Liver (tissue), 9 donors: ENCODE results near the gene ENDOU. TPM values are rescaled to one million over a fixed set of nuclear protein-coding genes. Genes with fewer than 3 reads are reported as not detected.
A peak's percentile ranks its signal among the peaks of the same experiment; 100 is the strongest.

ENCODE experiments used
- DNase-seq: peaks from one replicate; pipeline ENCODE4 v3.0.0-alpha.2; 2017; ENCODE audit warnings: low spot score
- H3K27ac ChIP-seq, 2 donors: one replicate each; pipeline ENCODE4 v1.7.0; 2013; ENCODE audit warnings: inconsistent platforms in 2 of 2, low read length in 2 of 2, control low read depth in 1 of 2, low read depth in 1 of 2, mild to moderate bottlenecking in 1 of 2
- H3K27me3 ChIP-seq, 4 donors: one replicate each; pipeline versions ENCODE4 v1.6.1 to v1.7.0; 2013; ENCODE audit warnings: low read length in 3 of 4, inconsistent platforms in 1 of 4, mild to moderate bottlenecking in 1 of 4, moderate library complexity in 1 of 4; ENCODE audit not compliant: control insufficient read depth in 4 of 4, insufficient read depth in 4 of 4
- H3K36me3 ChIP-seq, 4 donors: one replicate each; pipeline versions ENCODE4 v1.6.1 to v1.7.0; 2013; ENCODE audit warnings: low read length in 3 of 4, mild to moderate bottlenecking in 3 of 4, low read depth in 1 of 4, moderate library complexity in 1 of 4; ENCODE audit not compliant: control insufficient read depth in 4 of 4, insufficient read depth in 3 of 4
- H3K4me1 ChIP-seq, 4 donors: one replicate each; pipeline versions ENCODE4 v1.6.1 to v1.7.0; 2013; ENCODE audit warnings: low read length in 3 of 4, mild to moderate bottlenecking in 3 of 4, moderate library complexity in 1 of 4; ENCODE audit not compliant: control insufficient read depth in 4 of 4, insufficient read depth in 4 of 4
- H3K4me3 ChIP-seq, 3 donors: one replicate each; pipeline versions ENCODE4 v1.6.1 to v1.7.0; 2013; ENCODE audit warnings: low read length in 3 of 3, control low read depth in 1 of 3, low read depth in 1 of 3, mild to moderate bottlenecking in 1 of 3
- H3K9ac ChIP-seq, 2 donors: one replicate each; pipeline ENCODE4 v1.7.0; 2013; ENCODE audit warnings: low read length in 2 of 2, mild to moderate bottlenecking in 2 of 2, moderate library complexity in 2 of 2, control low read depth in 1 of 2, low read depth in 1 of 2
- H3K9me3 ChIP-seq, 4 donors: one replicate each; pipeline versions ENCODE4 v1.6.1 to v1.7.0; 2013; ENCODE audit warnings: low read length in 3 of 4; ENCODE audit not compliant: control insufficient read depth in 4 of 4
- ATF3 ChIP-seq: IDR thresholded peaks from 2 replicates; pipeline ENCODE4 v1.6.1; 2016; ENCODE audit warnings: antibody characterized with exemption
- CTCF ChIP-seq: fragments of 150-350 bp; IDR thresholded peaks from 2 replicates; pipeline ENCODE4 v1.5.1; 2017; ENCODE audit warnings: improper control_type of control experiment, low read depth, low read length; ENCODE audit not compliant: missing input control
- EGR1 ChIP-seq, 2 donors: IDR thresholded peaks; 2 replicates each; pipeline ENCODE4 v1.6.1; 2016 to 2018; ENCODE audit warnings: antibody characterized with exemption in 2 of 2, low read depth in 2 of 2
- FOXA1 ChIP-seq: IDR thresholded peaks from 2 replicates; pipeline ENCODE4 v1.6.1; 2016; ENCODE audit warnings: antibody characterized with exemption
- FOXA2 ChIP-seq: IDR thresholded peaks from 2 replicates; pipeline ENCODE4 v1.6.1; 2016; ENCODE audit warnings: antibody characterized with exemption
- GABPA ChIP-seq, 2 donors: IDR thresholded peaks in 1 of 2; conservative IDR thresholded peaks in 1 of 2; 2 replicates each; pipeline ENCODE4 v1.6.1; 2016; ENCODE audit warnings: antibody characterized with exemption in 2 of 2, mild to moderate bottlenecking in 1 of 2, moderate library complexity in 1 of 2
- HNF4A ChIP-seq, 2 donors: conservative IDR thresholded peaks; 2 replicates each; pipeline ENCODE4 v1.6.1; 2016; ENCODE audit warnings: antibody characterized with exemption in 2 of 2, mild to moderate bottlenecking in 2 of 2
- HNF4G ChIP-seq: IDR thresholded peaks from 2 replicates; pipeline ENCODE4 v1.6.1; 2016; ENCODE audit warnings: antibody characterized with exemption
- JUND ChIP-seq, 2 donors: IDR thresholded peaks; 2 replicates each; pipeline ENCODE4 v1.6.1; 2016; ENCODE audit warnings: antibody characterized with exemption in 2 of 2
- MAX ChIP-seq: IDR thresholded peaks from 2 replicates; pipeline ENCODE4 v1.6.1; 2016; ENCODE audit warnings: antibody characterized with exemption
- NR2F2 ChIP-seq: IDR thresholded peaks from 2 replicates; pipeline ENCODE4 v1.6.1; 2016; ENCODE audit warnings: antibody characterized with exemption
- RAD21 ChIP-seq, 2 donors: IDR thresholded peaks; 2 replicates each; pipeline ENCODE4 v1.6.1; 2016; ENCODE audit warnings: antibody characterized with exemption in 2 of 2, mild to moderate bottlenecking in 2 of 2
- RXRA ChIP-seq, 2 donors: IDR thresholded peaks; 2 replicates each; pipeline ENCODE4 v1.6.1; 2017 to 2018; ENCODE audit warnings: antibody characterized with exemption in 2 of 2, mild to moderate bottlenecking in 1 of 2
- SP1 ChIP-seq: IDR thresholded peaks from 2 replicates; pipeline ENCODE4 v1.6.1; 2018; ENCODE audit warnings: antibody characterized with exemption, mild to moderate bottlenecking
- TAF1 ChIP-seq: conservative IDR thresholded peaks from 2 replicates; pipeline ENCODE4 v1.6.1; 2016; ENCODE audit warnings: antibody characterized with exemption, mild to moderate bottlenecking
- YY1 ChIP-seq: IDR thresholded peaks from 2 replicates; pipeline ENCODE4 v1.6.1; 2016; ENCODE audit warnings: antibody characterized with exemption, mild to moderate bottlenecking
- WGBS: extraction: QIAGEN DNeasy Blood & Tissue Kit; methylation state at CpG from one replicate; pipeline ENCODE4 v1.1.7; 2013; 5-methylcytosine and 5-hydroxymethylcytosine counted together
- polyA plus RNA-seq, 2 donors: library from polyadenylated mRNA; stranded (reverse) in 1 of 2; unstranded in 1 of 2; fragments of 200-250 nt in 1 of 2; fragments of >200 nt in 1 of 2; fragmentation: Nextera tagmentation in 1 of 2; extraction: Ambion mirVana in 1 of 2; gene quantifications; one replicate each; pipeline versions ENCODE4 v1.2.1 to v1.2.3, GENCODE V29; 2013 to 2015
- total RNA-seq, 2 donors: library from RNA; depleted of rRNA; stranded (reverse); fragments of >200 nt; gene quantifications; one replicate each; pipeline ENCODE4 v1.2.3, GENCODE V29; 2014
- TF ChIP-seq, protein P1 (sequence below): IDR thresholded peaks from 2 replicates; pipeline ENCODE4 v1.6.1; 2016; ENCODE audit warnings: antibody characterized with exemption, mild to moderate bottlenecking
- TF ChIP-seq, protein P2 (sequence below): IDR thresholded peaks from 2 replicates; pipeline ENCODE4 v1.6.1; 2016; ENCODE audit warnings: antibody characterized with exemption
- donor health status: healthy.
- donor health status: healthy.
- donor health status: healthy.
- donor health status: healthy.
- donor health status: healthy.

ENDOU gene
- total and polyA plus RNA-seq, 4 donors = 0.25 TPM; not detected in 3

- TF ChIP-seq NR2F2 = no peak
- no peak for TF ChIP-seq YY1
- TF ChIP-seq RAD21 (IDR thresholded peaks at IDR 0.05) = no peak
- no peak for TF ChIP-seq HNF4G
- Histone ChIP-seq H3K27me3 (no peaks in the 10 kb centered on the region), H3K9me3 (no peaks in the 10 kb centered on the region), H3K4me3 (no peak overlapping the region), H3K4me1 (no peaks in the 10 kb centered on the region), H3K36me3 (no peaks in the 10 kb centered on the region), H3K27ac (no peak overlapping the region), H3K9ac (no peak overlapping the region)
- no peak for DNase-seq
- 72% methylated on average over 16 of the region's 16 CpGs for WGBS
Measured at GRCh38 chr12:47745485-47746041, 20.3 kb upstream of the ENDOU start.

- DNase-seq = no peak
- H3K27me3 ChIP-seq = no peaks in the 10 kb centered on the region
- H3K36me3 ChIP-seq = no peaks in the 10 kb centered on the region
- 71% methylated on average over 8 of the region's 8 CpGs for WGBS
- H3K27ac ChIP-seq = no peak overlapping the region
- no peaks in the 10 kb centered on the region for H3K4me1 ChIP-seq
- TF ChIP-seq NR2F2 = no peak
- TF ChIP-seq MAX = no peak
- TF ChIP-seq HNF4G = no peak
- no peak for TF ChIP-seq YY1
- H3K9ac ChIP-seq = no peak overlapping the region
- no peaks in the 10 kb centered on the region for H3K9me3 ChIP-seq
- no peak overlapping the region for H3K4me3 ChIP-seq
Measured at GRCh38 chr12:47744778-47745436, 19.6 kb upstream of the ENDOU start.

DNA sequence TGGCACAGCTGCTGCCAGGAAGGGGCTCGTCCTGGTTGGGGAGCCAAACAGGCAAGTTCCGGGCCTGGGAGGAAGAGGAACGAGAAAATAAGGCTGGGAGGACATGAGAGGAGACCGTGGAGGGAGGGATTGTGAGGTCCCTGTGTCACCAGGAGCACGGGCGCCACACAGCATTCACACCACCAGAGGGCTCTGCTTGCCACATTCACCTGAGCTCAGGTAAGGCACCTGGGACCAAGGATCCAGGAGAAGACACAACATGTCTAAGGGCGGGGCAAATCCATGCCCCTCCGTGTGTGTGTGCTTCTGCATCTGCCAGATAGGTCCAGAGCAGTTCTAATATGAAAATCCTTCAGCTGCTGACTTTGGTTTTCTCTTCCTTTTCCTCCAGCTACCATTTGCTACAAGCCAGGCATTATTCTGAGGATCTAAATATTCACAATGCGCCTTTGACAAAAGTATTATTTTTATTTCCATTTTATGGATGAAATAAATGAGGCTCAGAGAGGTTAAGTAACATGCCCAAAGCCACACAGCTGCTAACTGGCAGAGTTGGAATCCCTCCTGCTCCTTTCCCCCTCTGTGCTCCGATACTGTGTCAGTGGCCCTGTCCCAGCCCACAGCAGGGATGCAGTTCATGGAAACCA is 18.8 kb upstream of the ENDOU start:
- Histone ChIP-seq H3K27me3 (no peaks in the 10 kb centered on the region), H3K4me3 (no peak overlapping the region), H3K36me3 (no peaks in the 10 kb centered on the region), H3K27ac (no peak overlapping the region), H3K9me3 (no peaks in the 10 kb centered on the region), H3K4me1 (no peaks in the 10 kb centered on the region), H3K9ac (no peak overlapping the region)
- peak; percentile 56 for DNase-seq
- TF ChIP-seq TAF1 = no peak
- no peak for TF ChIP-seq GABPA (IDR thresholded peaks at IDR 0.05 in 1 of 2, conservative IDR thresholded peaks at IDR 0.05 in 1 of 2)
- TF ChIP-seq JUND (IDR thresholded peaks at IDR 0.05) = no peak
- TF ChIP-seq, protein P1, sequence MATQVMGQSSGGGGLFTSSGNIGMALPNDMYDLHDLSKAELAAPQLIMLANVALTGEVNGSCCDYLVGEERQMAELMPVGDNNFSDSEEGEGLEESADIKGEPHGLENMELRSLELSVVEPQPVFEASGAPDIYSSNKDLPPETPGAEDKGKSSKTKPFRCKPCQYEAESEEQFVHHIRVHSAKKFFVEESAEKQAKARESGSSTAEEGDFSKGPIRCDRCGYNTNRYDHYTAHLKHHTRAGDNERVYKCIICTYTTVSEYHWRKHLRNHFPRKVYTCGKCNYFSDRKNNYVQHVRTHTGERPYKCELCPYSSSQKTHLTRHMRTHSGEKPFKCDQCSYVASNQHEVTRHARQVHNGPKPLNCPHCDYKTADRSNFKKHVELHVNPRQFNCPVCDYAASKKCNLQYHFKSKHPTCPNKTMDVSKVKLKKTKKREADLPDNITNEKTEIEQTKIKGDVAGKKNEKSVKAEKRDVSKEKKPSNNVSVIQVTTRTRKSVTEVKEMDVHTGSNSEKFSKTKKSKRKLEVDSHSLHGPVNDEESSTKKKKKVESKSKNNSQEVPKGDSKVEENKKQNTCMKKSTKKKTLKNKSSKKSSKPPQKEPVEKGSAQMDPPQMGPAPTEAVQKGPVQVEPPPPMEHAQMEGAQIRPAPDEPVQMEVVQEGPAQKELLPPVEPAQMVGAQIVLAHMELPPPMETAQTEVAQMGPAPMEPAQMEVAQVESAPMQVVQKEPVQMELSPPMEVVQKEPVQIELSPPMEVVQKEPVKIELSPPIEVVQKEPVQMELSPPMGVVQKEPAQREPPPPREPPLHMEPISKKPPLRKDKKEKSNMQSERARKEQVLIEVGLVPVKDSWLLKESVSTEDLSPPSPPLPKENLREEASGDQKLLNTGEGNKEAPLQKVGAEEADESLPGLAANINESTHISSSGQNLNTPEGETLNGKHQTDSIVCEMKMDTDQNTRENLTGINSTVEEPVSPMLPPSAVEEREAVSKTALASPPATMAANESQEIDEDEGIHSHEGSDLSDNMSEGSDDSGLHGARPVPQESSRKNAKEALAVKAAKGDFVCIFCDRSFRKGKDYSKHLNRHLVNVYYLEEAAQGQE = no peak
- TF ChIP-seq RXRA (IDR thresholded peaks at IDR 0.05) = no peak
- TF ChIP-seq SP1 = no peak
- no peak for TF ChIP-seq HNF4A (conservative IDR thresholded peaks at IDR 0.05)
- TF ChIP-seq, protein P2, sequence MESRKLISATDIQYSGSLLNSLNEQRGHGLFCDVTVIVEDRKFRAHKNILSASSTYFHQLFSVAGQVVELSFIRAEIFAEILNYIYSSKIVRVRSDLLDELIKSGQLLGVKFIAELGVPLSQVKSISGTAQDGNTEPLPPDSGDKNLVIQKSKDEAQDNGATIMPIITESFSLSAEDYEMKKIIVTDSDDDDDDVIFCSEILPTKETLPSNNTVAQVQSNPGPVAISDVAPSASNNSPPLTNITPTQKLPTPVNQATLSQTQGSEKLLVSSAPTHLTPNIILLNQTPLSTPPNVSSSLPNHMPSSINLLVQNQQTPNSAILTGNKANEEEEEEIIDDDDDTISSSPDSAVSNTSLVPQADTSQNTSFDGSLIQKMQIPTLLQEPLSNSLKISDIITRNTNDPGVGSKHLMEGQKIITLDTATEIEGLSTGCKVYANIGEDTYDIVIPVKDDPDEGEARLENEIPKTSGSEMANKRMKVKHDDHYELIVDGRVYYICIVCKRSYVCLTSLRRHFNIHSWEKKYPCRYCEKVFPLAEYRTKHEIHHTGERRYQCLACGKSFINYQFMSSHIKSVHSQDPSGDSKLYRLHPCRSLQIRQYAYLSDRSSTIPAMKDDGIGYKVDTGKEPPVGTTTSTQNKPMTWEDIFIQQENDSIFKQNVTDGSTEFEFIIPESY = no peak
- no peak for TF ChIP-seq EGR1 (IDR thresholded peaks at IDR 0.05; ENCODE audit: low read depth in 2 of 2)
- no peak for TF ChIP-seq YY1
- TF ChIP-seq CTCF = peak; percentile 65
- no peak for TF ChIP-seq NR2F2
- TF ChIP-seq MAX = no peak
- peak; percentile 71 to 83 for TF ChIP-seq RAD21 (IDR thresholded peaks at IDR 0.05)
- TF ChIP-seq ATF3 = no peak
- no peak for TF ChIP-seq FOXA2
- no peak for TF ChIP-seq FOXA1
- 33% methylated on average over 10 of the region's 10 CpGs for WGBS
